HL-60 (cell line): ENCODE results near the gene P2RY4.

Source experiments
- CTCF ChIP-seq: IDR thresholded peaks from one replicate; pipeline ENCODE4 v1.5.1; 2011; ENCODE audit warnings: low read length, control low read depth, inconsistent platforms; ENCODE audit not compliant: insufficient read depth
- GABPA ChIP-seq: IDR thresholded peaks from 2 replicates; pipeline ENCODE4 v1.6.1; 2012; ENCODE audit warnings: low read depth
- POLR2AphosphoS5 ChIP-seq: IDR thresholded peaks from 2 replicates; pipeline ENCODE4 v1.6.1; 2012; ENCODE audit warnings: low read depth
- REST ChIP-seq: IDR thresholded peaks from 2 replicates; pipeline ENCODE4 v1.6.1; 2012; ENCODE audit warnings: low read depth; ENCODE audit not compliant: insufficient replicate concordance

GRCh38 chrX:70260104-70260503 is at the start of gene P2RY4:
- TF ChIP-seq GABPA (no peak), CTCF (no peak), REST (no peak), POLR2AphosphoS5 (no peak)
